Measurements from ENCODE around the gene NR1H4. TPM values are rescaled to one million over a fixed set of nuclear protein-coding genes. Genes with fewer than 3 reads are reported as not detected.
A peak's percentile ranks its signal among the peaks of the same experiment; 100 is the strongest.

NR1H4 gene
- total and polyA plus RNA-seq, 2 of the 13 experiments (the other 11 are each of a cell fraction or from before 2014, with no cell fraction given): 27.3 to 114 TPM

- TF ChIP-seq ELF1 (CRISPR knock-in tag; IDR thresholded peaks at IDR 0.05) (no peak), ZNF678 (CRISPR knock-in tag; IDR thresholded peaks at IDR 0.05) (no peak), ZNF883 (CRISPR knock-in tag; IDR thresholded peaks at IDR 0.05; ENCODE audit: not compliant biosample characterization) (no peak), ZNF572 (CRISPR knock-in tag; IDR thresholded peaks at IDR 0.05) (no peak), BORCS8-MEF2B (CRISPR knock-in tag; IDR thresholded peaks at IDR 0.05) (0 out of 2 replicates have a peak, but pooled peaks have one; percentile 63), YEATS2 (CRISPR knock-in tag; IDR thresholded peaks at IDR 0.05; ENCODE audit: borderline replicate concordance) (peak; percentile 62; the same call in 1 of the 2 replicates), ZNF350 (CRISPR knock-in tag; IDR thresholded peaks at IDR 0.05; ENCODE audit: borderline replicate concordance, low read depth) (peak; percentile 73; the same call in 1 of the 2 replicates), ZNF556 (CRISPR knock-in tag; IDR thresholded peaks at IDR 0.05; ENCODE audit: borderline replicate concordance) (no peak), RORA (CRISPR knock-in tag; IDR thresholded peaks at IDR 0.05) (no peak), ZC3H4 (CRISPR knock-in tag; IDR thresholded peaks at IDR 0.05; ENCODE audit: borderline replicate concordance) (no peak), ZNF772 (CRISPR knock-in tag; IDR thresholded peaks at IDR 0.05) (0 out of 2 replicates have a peak, but pooled peaks have one; percentile 24), ZNF850 (CRISPR knock-in tag; conservative IDR thresholded peaks at IDR 0.05) (no peak), CEBPB (IDR thresholded peaks at IDR 0.05; ENCODE audit: borderline replicate concordance, low read depth, low read length) (peak; percentile 98), RFXAP (CRISPR knock-in tag; IDR thresholded peaks at IDR 0.05; ENCODE audit: borderline replicate concordance) (peak; percentile 81), ZKSCAN5 (CRISPR knock-in tag; IDR thresholded peaks at IDR 0.05) (no peak), ZZZ3 (CRISPR knock-in tag; IDR thresholded peaks at IDR 0.05; ENCODE audit: borderline replicate concordance) (no peak), ZNF761 (CRISPR knock-in tag; conservative IDR thresholded peaks at IDR 0.05) (no peak), MTA1 (CRISPR knock-in tag; IDR thresholded peaks at IDR 0.05; ENCODE audit: borderline replicate concordance) (peak; percentile 53; the same call in 1 of the 2 replicates), KAT7 (CRISPR knock-in tag; IDR thresholded peaks at IDR 0.05; ENCODE audit: borderline replicate concordance) (0 out of 2 replicates have a peak, but pooled peaks have one; percentile 80), PLRG1 (conservative IDR thresholded peaks at IDR 0.05) (no peak), HOXA3 (CRISPR knock-in tag; IDR thresholded peaks at IDR 0.05) (peak; percentile 88), EZH2 (conservative IDR thresholded peaks at IDR 0.05; ENCODE audit: low read depth, low read length) (no peak), HNRNPK (IDR thresholded peaks at IDR 0.05; ENCODE audit: low read depth, low read length, poor library complexity, severe bottlenecking) (no peak), HDAC2 (CRISPR knock-in tag; IDR thresholded peaks at IDR 0.05) (peak; percentile 97), ZNF746 (CRISPR knock-in tag; IDR thresholded peaks at IDR 0.05) (peak; percentile 77; the same call in 1 of the 2 replicates), WIZ (CRISPR knock-in tag; IDR thresholded peaks at IDR 0.05) (no peak), GPN1 (CRISPR knock-in tag; IDR thresholded peaks at IDR 0.05; ENCODE audit: borderline replicate concordance) (no peak)
- TF ChIP-seq, protein P1, sequence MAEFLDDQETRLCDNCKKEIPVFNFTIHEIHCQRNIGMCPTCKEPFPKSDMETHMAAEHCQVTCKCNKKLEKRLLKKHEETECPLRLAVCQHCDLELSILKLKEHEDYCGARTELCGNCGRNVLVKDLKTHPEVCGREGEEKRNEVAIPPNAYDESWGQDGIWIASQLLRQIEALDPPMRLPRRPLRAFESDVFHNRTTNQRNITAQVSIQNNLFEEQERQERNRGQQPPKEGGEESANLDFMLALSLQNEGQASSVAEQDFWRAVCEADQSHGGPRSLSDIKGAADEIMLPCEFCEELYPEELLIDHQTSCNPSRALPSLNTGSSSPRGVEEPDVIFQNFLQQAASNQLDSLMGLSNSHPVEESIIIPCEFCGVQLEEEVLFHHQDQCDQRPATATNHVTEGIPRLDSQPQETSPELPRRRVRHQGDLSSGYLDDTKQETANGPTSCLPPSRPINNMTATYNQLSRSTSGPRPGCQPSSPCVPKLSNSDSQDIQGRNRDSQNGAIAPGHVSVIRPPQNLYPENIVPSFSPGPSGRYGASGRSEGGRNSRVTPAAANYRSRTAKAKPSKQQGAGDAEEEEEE (CRISPR knock-in tag; IDR thresholded peaks at IDR 0.05; ENCODE audit: borderline replicate concordance): no peak
- TF ChIP-seq, protein P2, sequence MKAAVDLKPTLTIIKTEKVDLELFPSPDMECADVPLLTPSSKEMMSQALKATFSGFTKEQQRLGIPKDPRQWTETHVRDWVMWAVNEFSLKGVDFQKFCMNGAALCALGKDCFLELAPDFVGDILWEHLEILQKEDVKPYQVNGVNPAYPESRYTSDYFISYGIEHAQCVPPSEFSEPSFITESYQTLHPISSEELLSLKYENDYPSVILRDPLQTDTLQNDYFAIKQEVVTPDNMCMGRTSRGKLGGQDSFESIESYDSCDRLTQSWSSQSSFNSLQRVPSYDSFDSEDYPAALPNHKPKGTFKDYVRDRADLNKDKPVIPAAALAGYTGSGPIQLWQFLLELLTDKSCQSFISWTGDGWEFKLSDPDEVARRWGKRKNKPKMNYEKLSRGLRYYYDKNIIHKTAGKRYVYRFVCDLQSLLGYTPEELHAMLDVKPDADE (CRISPR knock-in tag; IDR thresholded peaks at IDR 0.05): no peak
These were observed 36.4 kb upstream of the NR1H4 start (continued) for GRCh38 chr12:100437038-100437841.
